Adrenal gland (tissue), 12 donors: ENCODE data around the gene COX4I2. TPM values are rescaled to one million over a fixed set of nuclear protein-coding genes. Genes with fewer than 3 reads are reported as not detected.

Source experiments
- DNase-seq, 7 donors: peaks; one replicate each; pipeline ENCODE4 v3.0.0-alpha.2; 2019 to 2020
- H3K27ac ChIP-seq, 5 donors: fragments of 200-600 bp; sonication (generic) in 4 of 5; 1 replicate in 3 of 5; 2 replicates in 2 of 5; pipeline versions ENCODE4 v1.5.1 to v1.8.0; 2016 to 2020; ENCODE audit warnings: mild to moderate bottlenecking in 1 of 5
- H3K27me3 ChIP-seq: fragments of 200-600 bp; 2 replicates; pipeline ENCODE4 v1.8.0; 2021
- H3K36me3 ChIP-seq, 2 donors: fragments of 200-600 bp; replicated peaks in 1 of 2; 1 replicate in 1 of 2; 2 replicates in 1 of 2; pipeline versions ENCODE4 v1.5.1 to v1.8.0; 2018 to 2022
- H3K4me1 ChIP-seq, 2 donors: fragments of 200-600 bp; replicated peaks in 1 of 2; 1 replicate in 1 of 2; 2 replicates in 1 of 2; pipeline versions ENCODE4 v1.5.1 to v1.8.0; 2018 to 2021
- H3K4me3 ChIP-seq, 4 donors: fragments of 200-600 bp; sonication (generic) in 3 of 4; one replicate each; pipeline ENCODE4 v1.5.1; 2016 to 2018
- H3K9me3 ChIP-seq, 3 donors: fragments of 200-600 bp; sonication (generic) in 1 of 3; replicated peaks in 1 of 3; 1 replicate in 2 of 3; 2 replicates in 1 of 3; pipeline versions ENCODE4 v1.5.1 to v1.8.0; 2016 to 2021
- CTCF ChIP-seq, 6 experiments: fragments of 450-650 bp in 4 of 6; fragments of 200-600 bp in 2 of 6; sonication (generic) in 1 of 6; IDR thresholded peaks; 1 replicate in 5 of 6; 2 replicates in 1 of 6; pipeline versions ENCODE4 v1.5.1 to v1.8.0; 2016 to 2021; ENCODE audit warnings: antibody characterized with exemption in 6 of 6, mild to moderate bottlenecking in 2 of 6, moderate library complexity in 1 of 6
- POLR2A ChIP-seq, 2 donors: fragments of 450-650 bp; IDR thresholded peaks; one replicate each; pipeline ENCODE4 v1.6.1; 2017; ENCODE audit warnings: antibody characterized with exemption in 2 of 2, mild to moderate bottlenecking in 2 of 2, moderate library complexity in 1 of 2
- WGBS, 4 donors: extraction: QIAGEN DNeasy Blood & Tissue Kit in 2 of 4; methylation state at CpG; one replicate each; pipeline versions ENCODE4 v1.1.5 to v1.1.7; 2013 to 2017; 5-methylcytosine and 5-hydroxymethylcytosine counted together
- intact Hi-C, 2 donors: fragments of 100-400 bp; cut with DNase I; formaldehyde crosslinking; loops; one replicate each; pipeline versions ENCODE4 v1.14.1 to v1.15.0; 2022 to 2023
- polyA plus RNA-seq, 3 donors: library from polyadenylated mRNA; stranded (reverse); fragments of 200-250 nt in 2 of 3; fragments of 350-450 nt in 1 of 3; fragmentation: Illumina TruSeq in 1 of 3; extraction: RNeasy Lipid Tissue Mini Kit (QIAGEN cat#74804) in 1 of 3; gene quantifications; one replicate each; pipeline ENCODE4 v1.2.3, GENCODE V29; 2013 to 2014
- total RNA-seq, 9 donors: library from RNA; depleted of rRNA in 4 of 9; stranded (reverse); fragments of >200 nt in 4 of 9; fragments of 120-200 nt in 1 of 9; fragmentation: NEBNext Ultra II Directional in 1 of 9; extraction: Animal tissue kit (Norgen Biotek cat#: 25700) in 1 of 9; gene quantifications; one replicate each; pipeline versions ENCODE4 v1.1.0 to v1.2.4, GENCODE V29; 2013 to 2023
- donor health status: healthy with polysubstance abuse.
- donor health status: Bipolar disorder and iron deficiency.
- donor health status: DM: yes; HTN: yes; CAD: no.
- donor health status: DM: no; HTN: no; CAD: no.
- donor health status: DM: no; HTN: no; CAD: no.
- donor health status: DM: yes; HTN: yes; CAD: no.

Gene COX4I2
- total and polyA plus RNA-seq, 12 donors = 0.26 to 12.9 (median 2.2) TPM; not detected in 8

- Histone ChIP-seq H3K4me3 (peak overlapping the region in 3 of 4 donors; percentile 12 to 64 (median 31)), H3K27me3 (no peaks in the 10 kb centered on the region), H3K9me3 (no peaks in the 10 kb centered on the region), H3K27ac (peak overlapping the region in 4 of 5 donors; percentile 71 to 90 (median 78)), H3K4me1 (peaks cover 0 to 29% of the 10 kb centered on the region in 2 donors), H3K36me3 (no peaks in the 10 kb centered on the region)
- intact Hi-C loops = no loop called here
- WGBS, 4 donors = 8 to 19% (median 12%) methylated on average over 20 to 39 of the region's 39 CpGs
- TF ChIP-seq POLR2A (IDR thresholded peaks at IDR 0.05) (peak in 1 of 2 donors; percentile 16), CTCF (IDR thresholded peaks at IDR 0.05) (no peak)
- DNase-seq = peak in 1 of 7 donors; percentile 29
These were observed 31.6 kb upstream of the COX4I2 start for GRCh38 chr20:31605902-31606803.

- intact Hi-C loops = no loop called here
- 77 to 83% (median 79%) methylated on average over 1 to 8 of the region's 8 CpGs for WGBS, 4 donors
These were observed 30.7 kb upstream of the COX4I2 start for GRCh38 chr20:31606804-31607639.

DNA sequence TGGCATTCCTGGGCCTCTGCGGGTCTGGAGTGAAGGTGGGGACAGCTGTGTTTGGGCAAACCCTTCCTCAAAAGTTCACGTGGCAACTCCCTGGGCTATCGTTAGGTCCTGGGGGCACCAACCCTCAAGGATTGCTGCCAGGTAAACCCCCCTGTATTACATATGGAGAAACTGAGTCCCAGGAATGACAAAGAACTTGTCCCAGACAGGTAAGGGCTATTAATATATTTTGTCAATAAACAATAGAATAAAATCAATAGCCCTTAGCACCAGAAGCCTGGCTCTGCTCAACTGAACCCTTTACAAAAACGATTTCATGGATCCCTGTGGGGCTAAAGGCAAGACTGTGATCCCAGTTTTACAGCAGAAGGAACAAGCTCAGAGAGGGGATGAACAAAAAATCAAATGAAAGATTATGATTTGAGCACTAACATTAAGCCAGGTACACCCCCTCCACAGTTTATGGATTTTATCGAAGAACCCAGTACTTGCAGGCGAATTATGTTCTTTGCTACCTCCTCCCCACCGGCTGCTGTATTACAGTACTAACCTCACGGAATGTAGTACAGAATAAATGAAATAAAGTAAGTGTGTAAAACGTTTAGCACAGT is 30.0 kb upstream of the COX4I2 start:
- no peak for TF ChIP-seq CTCF (IDR thresholded peaks at IDR 0.05)
- no peak for TF ChIP-seq POLR2A (IDR thresholded peaks at IDR 0.05)
- Histone ChIP-seq H3K27me3 (no peaks in the 10 kb centered on the region), H3K9me3 (no peaks in the 10 kb centered on the region), H3K36me3 (no peaks in the 10 kb centered on the region), H3K4me1 (peaks cover 0 to 32% of the 10 kb centered on the region in 2 donors), H3K27ac (peak overlapping the region in 3 of 5 donors; percentile 10 to 90 (median 81)), H3K4me3 (peak overlapping the region in 1 of 4 donors; percentile 64)
- no peak for DNase-seq
- intact Hi-C loops = no loop called here
- 63 to 74% (median 68%) methylated on average over 9 of the region's 9 CpGs for WGBS, 4 donors

More at GRCh38 chr20:31606804-31607639, 30.7 kb upstream of the COX4I2 start:
- TF ChIP-seq POLR2A (IDR thresholded peaks at IDR 0.05) (peak in 1 of 2 donors; percentile 10), CTCF (IDR thresholded peaks at IDR 0.05) (no peak)
- Histone ChIP-seq H3K4me1 (peaks cover 0 to 29% of the 10 kb centered on the region in 2 donors), H3K27me3 (no peaks in the 10 kb centered on the region), H3K4me3 (peak overlapping the region in 2 of 4 donors; percentile 8 to 64), H3K27ac (peak overlapping the region in 4 of 5 donors; percentile 71 to 90 (median 78)), H3K9me3 (no peaks in the 10 kb centered on the region), H3K36me3 (no peaks in the 10 kb centered on the region)
- DNase-seq = peak in 3 of 7 donors; percentile 24 to 61 (median 46)
